ENCODE measurements around the gene ELMO1. TPM values are rescaled to one million over a fixed set of nuclear protein-coding genes. Genes with fewer than 3 reads are reported as not detected.

The ELMO1 gene
- total RNA-seq, 1 experiment from 2014 or later = 10.1 TPM

DNA sequence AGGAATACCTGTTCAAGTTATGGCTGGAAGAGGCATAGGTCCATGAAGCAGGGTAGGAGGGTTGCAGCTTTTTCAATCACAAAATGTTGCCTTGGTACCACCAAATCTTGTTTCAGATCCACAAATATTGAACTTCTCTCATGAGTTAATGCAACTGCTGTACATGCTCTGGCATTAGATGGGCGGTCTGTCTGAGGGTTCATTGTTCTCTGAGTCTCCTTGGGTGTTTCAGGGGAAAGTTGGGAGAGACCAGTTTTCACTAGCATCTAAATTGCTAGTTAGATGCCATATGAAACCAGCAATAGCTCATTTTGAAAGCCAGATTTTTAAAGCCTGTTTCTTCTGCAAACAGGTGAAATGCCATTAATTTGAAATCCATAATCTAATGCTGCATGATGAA is 27.8 kb upstream of the ELMO1 start:
- DNase-seq (ENCODE audit: extremely low read depth, low read depth) = no peak

- DNase-seq (ENCODE audit: extremely low read depth, low read depth) = no peak
These were observed 27.0 kb upstream of the ELMO1 start for GRCh38 chr7:37475646-37476045.

DNA sequence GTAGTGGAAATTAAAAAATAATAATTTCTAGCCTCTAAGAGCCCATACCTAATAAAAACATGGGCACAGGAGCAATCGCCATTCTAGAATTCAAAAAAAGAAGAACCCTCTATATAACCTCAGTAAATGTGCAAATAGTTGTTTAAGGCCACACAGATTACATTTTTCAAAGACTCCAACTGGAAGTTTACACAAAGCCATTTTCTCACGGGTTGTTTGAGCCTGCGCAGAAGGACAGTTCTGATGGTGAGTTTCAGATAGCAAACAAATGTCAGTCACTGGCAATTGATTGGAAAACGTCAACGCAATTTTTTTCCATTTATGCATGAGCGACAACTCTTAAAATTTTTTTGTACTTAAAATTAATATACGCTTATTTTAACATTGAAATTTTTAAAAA is 23.0 kb upstream of the ELMO1 start:
- no peak for DNase-seq (ENCODE audit: extremely low read depth, low read depth)

DNA sequence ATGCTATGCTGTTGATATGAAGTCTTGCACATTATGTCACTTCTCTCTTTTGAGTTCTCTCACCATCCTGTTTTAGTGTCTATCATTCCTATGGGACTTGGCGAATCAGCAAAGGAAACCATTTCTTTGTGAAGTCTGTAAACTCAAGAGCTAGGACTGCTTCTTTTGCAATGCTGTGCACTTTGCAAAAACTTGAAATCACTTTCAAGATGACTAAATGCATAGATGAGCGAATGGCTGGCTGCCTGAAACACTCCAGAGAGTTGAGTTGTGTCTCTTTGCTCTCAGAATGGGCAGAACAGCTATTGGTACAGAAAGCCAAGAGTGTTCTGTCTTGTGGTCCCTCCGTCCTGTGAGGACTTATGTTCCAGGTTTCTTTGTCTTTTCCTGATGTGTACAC is 18.3 kb upstream of the ELMO1 start:
- DNase-seq (ENCODE audit: extremely low read depth, low read depth) = no peak

DNA sequence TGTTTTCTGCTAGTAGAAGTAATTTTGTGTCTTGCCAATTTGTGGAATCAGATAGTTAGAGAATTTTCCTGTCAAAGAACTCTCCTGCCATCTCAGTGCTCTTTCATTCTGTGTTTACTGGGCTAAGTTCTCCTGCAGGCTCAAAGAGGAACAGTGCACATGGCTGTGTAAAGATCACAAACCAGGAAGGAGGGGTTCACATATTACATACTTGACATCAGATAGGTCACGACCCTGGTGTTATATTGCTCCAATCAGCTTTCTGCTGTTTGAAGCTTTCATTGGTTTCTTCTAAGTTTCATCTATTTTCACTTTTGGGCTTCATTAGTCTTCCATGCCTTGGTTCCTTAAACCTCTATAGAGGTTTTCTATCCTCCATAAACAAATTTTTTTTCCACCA is 13.5 kb upstream of the ELMO1 start:
- no peak for DNase-seq (ENCODE audit: extremely low read depth, low read depth)

- DNase-seq (ENCODE audit: extremely low read depth, low read depth) = no peak
These were observed 6.4 kb upstream of the ELMO1 start for GRCh38 chr7:37455081-37455480.

DNA sequence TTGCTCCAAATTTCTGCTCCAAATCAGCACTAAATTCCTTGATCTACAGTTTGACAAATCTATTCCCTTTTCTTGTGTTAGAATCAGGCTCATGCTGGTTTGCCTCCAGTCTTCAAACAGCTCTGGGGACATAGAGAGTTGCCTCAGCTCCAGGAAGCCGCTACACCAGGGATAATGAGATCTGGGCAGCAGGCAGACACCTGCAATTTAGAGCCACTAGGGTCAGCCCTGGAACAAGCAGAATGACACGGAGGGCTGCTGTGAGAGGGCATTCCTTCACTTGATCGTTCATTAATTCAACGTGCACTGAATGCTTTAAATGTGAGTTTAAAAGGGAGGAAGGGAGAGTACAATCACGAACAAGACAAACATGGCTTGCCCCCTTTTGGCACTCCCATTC is 3.7 kb upstream of the ELMO1 start:
- DNase-seq (ENCODE audit: extremely low read depth, low read depth) = no peak

- DNase-seq (ENCODE audit: extremely low read depth, low read depth) = no peak
These were observed 1.4 kb upstream of the ELMO1 start for GRCh38 chr7:37450035-37450434.

DNA sequence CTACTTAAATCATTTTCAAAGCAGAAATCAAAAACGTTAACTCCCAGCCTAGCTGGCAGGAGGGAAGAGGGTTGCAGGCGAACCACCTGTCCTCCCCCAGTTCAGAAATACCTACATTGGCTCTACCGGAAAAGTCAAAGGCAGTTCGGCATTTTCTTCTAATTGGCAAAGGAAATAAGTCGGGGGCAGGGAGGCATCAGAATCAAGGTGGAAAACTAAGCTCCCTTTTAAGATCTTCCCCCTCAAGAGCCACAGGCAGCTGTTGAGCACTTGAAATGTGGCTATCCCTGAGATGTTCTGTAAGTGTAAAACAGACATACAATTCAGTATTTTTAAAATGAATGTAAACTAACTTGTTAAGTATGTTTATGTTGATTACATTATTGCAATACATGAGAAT is 957 bp upstream of the ELMO1 start:
- DNase-seq (ENCODE audit: extremely low read depth, low read depth) = no peak

GRCh38 chr7:37448011-37448635 is 541 bp downstream of the ELMO1 start:
- DNase-seq (ENCODE audit: extremely low read depth, low read depth) = no peak

GRCh38 chr7:37446371-37446770 is 2.3 kb downstream of the ELMO1 start:
- DNase-seq (ENCODE audit: extremely low read depth, low read depth) = no peak

DNA sequence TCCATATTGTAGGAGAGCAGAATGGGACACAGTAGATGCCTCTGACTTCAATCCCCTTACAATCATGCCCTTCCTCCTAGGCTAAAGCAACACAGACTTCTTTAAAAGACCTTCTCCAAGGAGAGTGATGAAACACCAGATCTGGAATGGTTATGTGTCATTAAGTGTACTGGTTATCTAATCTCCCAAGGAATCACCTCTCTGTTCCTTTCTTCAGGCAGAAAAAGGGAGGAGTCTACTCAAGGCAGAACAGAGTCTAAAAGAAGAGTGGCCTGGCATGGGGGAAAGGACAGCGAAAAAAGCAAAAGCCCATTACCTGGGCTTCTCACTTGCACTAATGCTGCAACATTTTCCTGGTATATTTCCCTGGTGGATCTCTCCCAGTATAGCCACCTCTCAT is 2.9 kb downstream of the ELMO1 start:
- DNase-seq (ENCODE audit: extremely low read depth, low read depth) = no peak

- DNase-seq (ENCODE audit: extremely low read depth, low read depth) = no peak
These were observed 3.5 kb downstream of the ELMO1 start for GRCh38 chr7:37445064-37445723.

GRCh38 chr7:37443627-37444026 is 5.0 kb downstream of the ELMO1 start:
- DNase-seq (ENCODE audit: extremely low read depth, low read depth) = no peak

GRCh38 chr7:37442268-37442667 is 6.4 kb downstream of the ELMO1 start:
- no peak for DNase-seq (ENCODE audit: extremely low read depth, low read depth)

DNA sequence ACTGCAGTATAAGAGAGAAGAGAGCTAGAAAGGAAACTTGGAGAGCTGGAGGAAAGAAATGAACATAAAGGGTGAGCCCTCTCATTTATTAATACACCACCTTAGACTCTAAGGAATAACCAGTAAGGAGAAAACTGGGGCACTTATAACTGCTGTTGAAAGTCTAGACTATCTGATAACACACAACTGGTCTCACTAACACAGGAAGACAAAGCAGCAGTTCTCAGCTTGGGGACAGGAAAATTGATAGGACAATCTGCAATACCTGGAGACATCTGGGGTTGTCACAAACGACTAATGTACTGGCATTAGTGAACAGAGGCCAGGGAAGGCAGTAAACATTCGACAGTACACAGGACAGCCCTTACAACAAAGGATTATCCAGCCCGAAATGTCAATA is 6.8 kb downstream of the ELMO1 start:
- no peak for DNase-seq (ENCODE audit: extremely low read depth, low read depth)

- DNase-seq (ENCODE audit: extremely low read depth, low read depth) = no peak
These were observed 7.3 kb downstream of the ELMO1 start for GRCh38 chr7:37441386-37441760.

DNA sequence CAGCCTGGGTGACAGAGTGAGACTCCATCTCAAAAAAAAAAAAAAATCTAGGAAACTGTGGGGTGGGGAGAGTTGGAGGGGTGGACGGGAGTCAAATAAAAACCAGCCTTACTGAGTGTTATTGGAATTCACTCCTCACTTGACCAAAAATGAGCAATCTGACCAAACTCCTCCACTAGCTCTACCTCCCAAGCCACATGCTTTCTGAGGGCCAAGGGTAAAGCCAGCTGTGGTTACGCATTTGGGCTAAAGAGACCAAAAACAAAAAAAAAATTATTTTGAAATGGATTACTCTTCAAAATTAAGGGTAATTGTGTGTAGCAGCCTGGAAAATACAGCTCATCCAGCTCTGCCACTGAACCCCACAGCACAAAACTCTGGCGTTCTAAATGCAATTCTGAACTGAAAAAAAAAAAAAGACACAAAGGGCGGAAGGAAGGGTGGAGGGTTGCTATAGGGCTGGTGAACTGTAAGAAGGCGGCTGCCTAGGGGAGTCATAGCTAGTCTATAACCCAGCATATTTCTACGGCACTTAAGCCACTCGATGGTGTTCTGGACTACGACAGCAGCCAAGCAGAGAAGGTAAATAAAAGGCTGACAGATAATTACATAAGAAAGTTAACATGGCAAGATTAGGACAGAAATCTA is 7.8 kb downstream of the ELMO1 start:
- DNase-seq (ENCODE audit: extremely low read depth, low read depth) = no peak

GRCh38 chr7:37439653-37440026 is 9.0 kb downstream of the ELMO1 start:
- no peak for DNase-seq (ENCODE audit: extremely low read depth, low read depth)

DNA sequence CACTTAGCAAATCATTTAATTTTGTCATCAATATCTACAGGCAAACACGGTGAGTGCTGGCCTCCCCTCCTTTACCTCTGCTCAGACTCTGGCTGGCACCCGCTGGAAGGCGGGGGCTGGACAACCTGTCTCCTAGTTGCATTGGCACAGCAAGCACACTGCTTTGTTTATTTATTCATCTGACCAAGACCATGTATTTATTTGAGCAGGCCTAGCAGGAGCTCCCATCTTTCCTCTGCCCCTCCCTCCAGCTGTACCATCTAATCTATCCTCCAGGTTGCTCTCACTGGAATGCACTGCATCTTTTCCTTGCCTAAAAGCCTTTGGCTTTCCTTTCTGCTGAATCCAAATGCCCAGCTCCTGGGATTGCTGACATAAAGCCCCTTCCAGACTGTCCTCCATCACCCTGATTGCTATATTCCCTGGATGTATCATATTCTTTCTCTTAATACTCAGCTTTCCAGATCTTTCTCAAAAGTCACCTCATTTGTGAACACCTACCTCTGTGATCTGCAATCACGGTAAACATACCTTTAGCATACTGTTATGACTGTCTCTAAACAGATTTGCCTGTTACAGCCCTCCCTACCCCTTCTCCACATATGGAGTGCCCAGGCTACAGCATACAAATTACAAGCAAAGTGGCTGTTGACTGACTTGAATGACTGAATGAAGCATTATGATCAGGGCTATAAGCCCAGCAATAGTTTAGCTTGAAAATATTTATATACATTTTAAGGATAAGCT is 9.6 kb downstream of the ELMO1 start:
- no peak for DNase-seq (ENCODE audit: extremely low read depth, low read depth)

GRCh38 chr7:37435156-37435855 is 13.4 kb downstream of the ELMO1 start:
- no peak for DNase-seq (ENCODE audit: extremely low read depth, low read depth)

Measured in NCI-H460 (cell line).